Activated CD8-positive, alpha-beta memory T cell treated with anti-CD3 and anti-CD28 coated beads, Interleukin-2, amount 50 U/mL, for 1 hour (primary cell): ENCODE measurements around the gene GATA3.

ENCODE experiments used
- DNase-seq: peaks from one replicate; pipeline ENCODE4 v3.0.0-alpha.2; 2020; ENCODE audit errors: extremely low read depth

Gene GATA3

GRCh38 chr10:8037941-8038894, 16.3 kb upstream of the GATA3 start:
- DNase-seq, result no peak

- no peak for DNase-seq
Observed at GRCh38 chr10:8039321-8039881, 15.1 kb upstream of the GATA3 start.

GRCh38 chr10:8040651-8041050, 13.8 kb upstream of the GATA3 start:
- no peak for DNase-seq

GRCh38 chr10:8041284-8041991, 13.1 kb upstream of the GATA3 start:
- DNase-seq, result no peak

- DNase-seq, result no peak
Observed at GRCh38 chr10:8041992-8042720, 12.3 kb upstream of the GATA3 start.

GRCh38 chr10:8042721-8043568, 11.5 kb upstream of the GATA3 start:
- no peak for DNase-seq

- DNase-seq, result no peak
Observed at GRCh38 chr10:8043569-8044306, 10.8 kb upstream of the GATA3 start.

GRCh38 chr10:8044331-8044907, 10.1 kb upstream of the GATA3 start:
- no peak for DNase-seq

- no peak for DNase-seq
Observed at GRCh38 chr10:8044908-8045725, 9.4 kb upstream of the GATA3 start.

- DNase-seq, result no peak
Observed at GRCh38 chr10:8045726-8046494, 8.6 kb upstream of the GATA3 start.

- no peak for DNase-seq
Observed at GRCh38 chr10:8047452-8048280, 6.8 kb upstream of the GATA3 start.

GRCh38 chr10:8048281-8049008, 6.0 kb upstream of the GATA3 start:
- no peak for DNase-seq

GRCh38 chr10:8049045-8049864, 5.2 kb upstream of the GATA3 start:
- no peak for DNase-seq

- no peak for DNase-seq
Observed at GRCh38 chr10:8049865-8050555, 4.5 kb upstream of the GATA3 start.

- DNase-seq, result no peak
Observed at GRCh38 chr10:8050556-8051108, 3.9 kb upstream of the GATA3 start.
